Tibial nerve (tissue), 4 donors: Measurements from ENCODE around the gene PLCD3. TPM values are rescaled to one million over a fixed set of nuclear protein-coding genes. Genes with fewer than 3 reads are reported as not detected.

Source experiments
- DNase-seq, 2 donors: peaks; one replicate each; pipeline ENCODE4 v3.0.0-alpha.2; 2019; ENCODE audit warnings: low spot score in 2 of 2
- H3K27ac ChIP-seq, 4 donors: fragments of 200-600 bp; sonication (generic) in 3 of 4; one replicate each; pipeline ENCODE4 v1.5.1; 2017 to 2019; ENCODE audit warnings: mild to moderate bottlenecking in 1 of 4
- H3K27me3 ChIP-seq, 2 donors: fragments of 200-600 bp; sonication (generic) in 1 of 2; one replicate each; pipeline versions ENCODE4 v1.5.1 to v1.6.0; 2017 to 2019
- H3K36me3 ChIP-seq, 3 donors: fragments of 200-600 bp; sonication (generic); one replicate each; pipeline ENCODE4 v1.5.1; 2018 to 2019
- H3K4me1 ChIP-seq, 4 donors: fragments of 200-600 bp; sonication (generic) in 3 of 4; one replicate each; pipeline ENCODE4 v1.5.1; 2017 to 2019
- H3K4me3 ChIP-seq, 4 donors: fragments of 200-600 bp; sonication (generic) in 3 of 4; one replicate each; pipeline ENCODE4 v1.5.1; 2017 to 2019; ENCODE audit warnings: mild to moderate bottlenecking in 1 of 4, moderate library complexity in 1 of 4
- H3K9me3 ChIP-seq, 4 donors: fragments of 200-600 bp; sonication (generic) in 3 of 4; one replicate each; pipeline ENCODE4 v1.5.1; 2017 to 2019
- CTCF ChIP-seq, 5 experiments: fragments of 200-600 bp in 3 of 5; fragments of 450-650 bp in 2 of 5; sonication (generic) in 3 of 5; IDR thresholded peaks; one replicate each; pipeline ENCODE4 v1.5.1; 2016 to 2019; ENCODE audit warnings: antibody characterized with exemption in 5 of 5, mild to moderate bottlenecking in 3 of 5, moderate library complexity in 2 of 5
- EP300 ChIP-seq, 2 donors: sonication (generic); formaldehyde crosslinking; IDR thresholded peaks; one replicate each; pipeline ENCODE4 v1.6.1; 2017; ENCODE audit warnings: antibody characterized with exemption in 2 of 2, mild to moderate bottlenecking in 1 of 2
- POLR2A ChIP-seq, 2 donors: fragments of 450-650 bp; IDR thresholded peaks; one replicate each; pipeline ENCODE4 v1.6.1; 2017; ENCODE audit warnings: antibody characterized with exemption in 2 of 2, mild to moderate bottlenecking in 2 of 2, moderate library complexity in 2 of 2
- WGBS, 2 donors: methylation state at CpG; one replicate each; pipeline ENCODE4 v1.1.5; 2018; 5-methylcytosine and 5-hydroxymethylcytosine counted together
- total RNA-seq, 4 donors: library from RNA; depleted of rRNA; stranded (reverse); fragments of >200 nt; gene quantifications; one replicate each; pipeline ENCODE4 v1.1.0, GENCODE V29; 2016

PLCD3 gene
- total RNA-seq, 4 donors from 2014 or later, result 45.7 to 103 (median 69.3) TPM

- Histone ChIP-seq H3K36me3 (peaks cover 2 to 87% (median 31%) of the 10 kb centered on the region in 3 donors), H3K4me3 (no peak overlapping the region), H3K27me3 (no peaks in the 10 kb centered on the region), H3K27ac (peak overlapping the region; percentile 66 to 95 (median 86)), H3K4me1 (peaks cover 0 to 78% (median 39%) of the 10 kb centered on the region in 4 donors), H3K9me3 (no peaks in the 10 kb centered on the region)
- peak in 1 of 2 donors; percentile 92 for TF ChIP-seq EP300 (IDR thresholded peaks at IDR 0.05)
- no peak for TF ChIP-seq CTCF (IDR thresholded peaks at IDR 0.05)
- WGBS, 2 donors, result 33 to 40% methylated on average over 13 of the region's 13 CpGs
- peak; percentile 58 to 65 for DNase-seq
Observed at GRCh38 chr17:45093444-45094110, 38.7 kb downstream of the PLCD3 start.

- H3K27me3 ChIP-seq, result no peaks in the 10 kb centered on the region
- H3K4me1 ChIP-seq, result peaks cover 0 to 72% (median 33%) of the 10 kb centered on the region in 4 donors
- DNase-seq, result peak; percentile 78 to 82
- peaks cover 2 to 87% (median 25%) of the 10 kb centered on the region in 3 donors for H3K36me3 ChIP-seq
- TF ChIP-seq POLR2A (IDR thresholded peaks at IDR 0.05) (no peak), EP300 (IDR thresholded peaks at IDR 0.05) (peak; percentile 51 to 91), CTCF (IDR thresholded peaks at IDR 0.05) (no peak)
- no peak overlapping the region for H3K4me3 ChIP-seq
- WGBS, 2 donors, result 19 to 33% methylated on average over 5 to 6 of the region's 6 CpGs
- peak overlapping the region; percentile 66 to 95 (median 86) for H3K27ac ChIP-seq
- H3K9me3 ChIP-seq, result no peaks in the 10 kb centered on the region
Observed at GRCh38 chr17:45092911-45093430, 39.3 kb downstream of the PLCD3 start.

GRCh38 chr17:45091778-45092425 lies 40.4 kb downstream of the PLCD3 start:
- WGBS, 2 donors, result 87 to 89% methylated on average over 10 of the region's 11 CpGs
- DNase-seq, result no peak
- Histone ChIP-seq H3K36me3 (peaks cover 2 to 87% (median 18%) of the 10 kb centered on the region in 3 donors), H3K27ac (peak overlapping the region; percentile 64 to 95 (median 78)), H3K4me3 (no peak overlapping the region), H3K9me3 (no peaks in the 10 kb centered on the region), H3K4me1 (peaks cover 0 to 62% (median 29%) of the 10 kb centered on the region in 4 donors), H3K27me3 (no peaks in the 10 kb centered on the region)
- no peak for TF ChIP-seq CTCF (IDR thresholded peaks at IDR 0.05)
- TF ChIP-seq EP300 (IDR thresholded peaks at IDR 0.05), result no peak
- TF ChIP-seq POLR2A (IDR thresholded peaks at IDR 0.05), result no peak

GRCh38 chr17:45090711-45091110 lies 41.6 kb downstream of the PLCD3 start:
- peaks cover 0 to 52% (median 29%) of the 10 kb centered on the region in 4 donors for H3K4me1 ChIP-seq

More at GRCh38 chr17:45090711-45091110, 41.6 kb downstream of the PLCD3 start:
- no peak overlapping the region for H3K4me3 ChIP-seq
- TF ChIP-seq EP300 (IDR thresholded peaks at IDR 0.05), result no peak
- TF ChIP-seq POLR2A (IDR thresholded peaks at IDR 0.05), result no peak
- no peak for TF ChIP-seq CTCF (IDR thresholded peaks at IDR 0.05)
- WGBS, 2 donors, result 77 to 85% methylated on average over 3 of the region's 3 CpGs
- no peaks in the 10 kb centered on the region for H3K9me3 ChIP-seq
- H3K27me3 ChIP-seq, result no peaks in the 10 kb centered on the region
- no peak for DNase-seq
- H3K27ac ChIP-seq, result peak overlapping the region in 3 of 4 donors; percentile 30 to 95 (median 91)
- H3K36me3 ChIP-seq, result peaks cover 2 to 87% (median 20%) of the 10 kb centered on the region in 3 donors
